Breast epithelium (tissue), 4 donors: Measurements from ENCODE around the gene SNX14. TPM values are rescaled to one million over a fixed set of nuclear protein-coding genes. Genes with fewer than 3 reads are reported as not detected.

Experiments
- DNase-seq, 2 donors: peaks; one replicate each; pipeline ENCODE4 v3.0.0-alpha.2; 2019; ENCODE audit warnings: low spot score in 2 of 2
- H3K27ac ChIP-seq, 2 donors: fragments of 200-600 bp; sonication (generic) in 1 of 2; one replicate each; pipeline ENCODE4 v1.5.1; 2016 to 2019; ENCODE audit warnings: mild to moderate bottlenecking in 1 of 2
- H3K27me3 ChIP-seq, 2 donors: fragments of 200-600 bp; sonication (generic) in 1 of 2; one replicate each; pipeline versions ENCODE4 v1.5.1 to v1.6.0; 2017 to 2019; ENCODE audit warnings: control low read depth in 1 of 2, mild to moderate bottlenecking in 1 of 2
- H3K36me3 ChIP-seq: fragments of 200-600 bp; one replicate; pipeline ENCODE4 v1.5.1; 2019
- H3K4me1 ChIP-seq, 2 donors: fragments of 200-600 bp; sonication (generic); one replicate each; pipeline ENCODE4 v1.5.1; 2016 to 2019; ENCODE audit warnings: control low read depth in 1 of 2
- H3K4me3 ChIP-seq, 3 donors: fragments of 200-600 bp; sonication (generic); 1 replicate in 2 of 3; 2 replicates in 1 of 3; pipeline ENCODE4 v1.5.1; 2016 to 2019; ENCODE audit warnings: mild to moderate bottlenecking in 3 of 3, moderate library complexity in 2 of 3
- H3K9me3 ChIP-seq, 2 donors: fragments of 200-600 bp; sonication (generic) in 1 of 2; one replicate each; pipeline ENCODE4 v1.5.1; 2016 to 2019; ENCODE audit warnings: control low read depth in 1 of 2
- POLR2A ChIP-seq: fragments of 450-650 bp; IDR thresholded peaks from one replicate; pipeline ENCODE4 v1.6.1; 2016; ENCODE audit warnings: antibody characterized with exemption, mild to moderate bottlenecking, moderate library complexity
- POLR2AphosphoS5 ChIP-seq, 3 donors: sonication (generic); formaldehyde crosslinking; IDR thresholded peaks; one replicate each; pipeline ENCODE4 v1.6.1; 2017; ENCODE audit warnings: antibody characterized with exemption in 3 of 3
- intact Hi-C: fragments of 100-400 bp; cut with DNase I; formaldehyde crosslinking; loops from one replicate; pipeline ENCODE4 v1.15.1; 2023; ENCODE audit warnings: low total_unique reads
- total RNA-seq, 3 donors: library from RNA; depleted of rRNA; stranded (reverse); fragments of >200 nt; gene quantifications; one replicate each; pipeline ENCODE4 v1.1.0, GENCODE V29; 2016
- TF ChIP-seq, protein P1 (sequence below), 3 donors: fragments of 450-650 bp; IDR thresholded peaks; one replicate each; pipeline ENCODE4 v1.5.1; 2016 to 2017; ENCODE audit warnings: antibody characterized with exemption in 3 of 3, mild to moderate bottlenecking in 3 of 3, moderate library complexity in 3 of 3

Gene SNX14
- total RNA-seq, 3 donors from 2014 or later = 72.2 to 126 (median 103) TPM

DNA sequence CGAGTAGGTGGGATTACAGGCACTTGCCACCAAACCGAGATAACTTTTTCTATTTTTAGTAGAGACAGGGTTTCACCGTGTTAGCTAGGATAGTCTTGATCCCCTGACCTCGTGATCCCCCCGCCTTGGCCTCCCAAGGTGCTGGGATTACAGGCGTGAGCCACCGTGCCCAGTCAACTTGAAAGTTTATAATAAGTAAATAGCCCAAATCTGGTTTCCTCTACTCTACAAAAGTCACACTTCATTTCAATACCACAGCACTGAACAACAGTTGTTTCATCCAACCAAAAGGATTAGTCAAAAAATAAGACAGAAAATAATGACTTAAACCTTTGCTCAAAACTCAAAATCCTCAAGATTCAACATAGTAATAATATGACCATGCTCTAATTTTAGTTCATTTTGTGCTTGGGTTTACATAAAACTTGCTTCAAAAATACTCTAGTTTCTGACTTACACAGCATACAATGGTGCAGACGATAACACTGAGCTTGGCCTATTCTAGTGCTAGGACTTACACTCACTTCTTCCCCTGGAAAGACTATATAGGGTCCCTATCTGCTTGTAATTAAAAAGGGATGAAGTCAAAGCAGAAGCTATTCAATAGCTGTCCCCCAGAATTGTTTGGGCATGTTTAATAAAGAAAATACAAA is 87.1 kb downstream of the SNX14 start:
- intact Hi-C loops = no loop called here
- Histone ChIP-seq H3K27me3 (no peaks in the 10 kb centered on the region), H3K4me1 (no peaks in the 10 kb centered on the region), H3K4me3 (no peak overlapping the region), H3K9me3 (no peaks in the 10 kb centered on the region), H3K27ac (no peak overlapping the region), H3K36me3 (peaks cover 3% of the 10 kb centered on the region)
- TF ChIP-seq POLR2AphosphoS5 (IDR thresholded peaks at IDR 0.05) = no peak
- TF ChIP-seq POLR2A = no peak
- TF ChIP-seq, protein P1, sequence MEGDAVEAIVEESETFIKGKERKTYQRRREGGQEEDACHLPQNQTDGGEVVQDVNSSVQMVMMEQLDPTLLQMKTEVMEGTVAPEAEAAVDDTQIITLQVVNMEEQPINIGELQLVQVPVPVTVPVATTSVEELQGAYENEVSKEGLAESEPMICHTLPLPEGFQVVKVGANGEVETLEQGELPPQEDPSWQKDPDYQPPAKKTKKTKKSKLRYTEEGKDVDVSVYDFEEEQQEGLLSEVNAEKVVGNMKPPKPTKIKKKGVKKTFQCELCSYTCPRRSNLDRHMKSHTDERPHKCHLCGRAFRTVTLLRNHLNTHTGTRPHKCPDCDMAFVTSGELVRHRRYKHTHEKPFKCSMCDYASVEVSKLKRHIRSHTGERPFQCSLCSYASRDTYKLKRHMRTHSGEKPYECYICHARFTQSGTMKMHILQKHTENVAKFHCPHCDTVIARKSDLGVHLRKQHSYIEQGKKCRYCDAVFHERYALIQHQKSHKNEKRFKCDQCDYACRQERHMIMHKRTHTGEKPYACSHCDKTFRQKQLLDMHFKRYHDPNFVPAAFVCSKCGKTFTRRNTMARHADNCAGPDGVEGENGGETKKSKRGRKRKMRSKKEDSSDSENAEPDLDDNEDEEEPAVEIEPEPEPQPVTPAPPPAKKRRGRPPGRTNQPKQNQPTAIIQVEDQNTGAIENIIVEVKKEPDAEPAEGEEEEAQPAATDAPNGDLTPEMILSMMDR (IDR thresholded peaks at IDR 0.05) = no peak
- DNase-seq = no peak

DNA sequence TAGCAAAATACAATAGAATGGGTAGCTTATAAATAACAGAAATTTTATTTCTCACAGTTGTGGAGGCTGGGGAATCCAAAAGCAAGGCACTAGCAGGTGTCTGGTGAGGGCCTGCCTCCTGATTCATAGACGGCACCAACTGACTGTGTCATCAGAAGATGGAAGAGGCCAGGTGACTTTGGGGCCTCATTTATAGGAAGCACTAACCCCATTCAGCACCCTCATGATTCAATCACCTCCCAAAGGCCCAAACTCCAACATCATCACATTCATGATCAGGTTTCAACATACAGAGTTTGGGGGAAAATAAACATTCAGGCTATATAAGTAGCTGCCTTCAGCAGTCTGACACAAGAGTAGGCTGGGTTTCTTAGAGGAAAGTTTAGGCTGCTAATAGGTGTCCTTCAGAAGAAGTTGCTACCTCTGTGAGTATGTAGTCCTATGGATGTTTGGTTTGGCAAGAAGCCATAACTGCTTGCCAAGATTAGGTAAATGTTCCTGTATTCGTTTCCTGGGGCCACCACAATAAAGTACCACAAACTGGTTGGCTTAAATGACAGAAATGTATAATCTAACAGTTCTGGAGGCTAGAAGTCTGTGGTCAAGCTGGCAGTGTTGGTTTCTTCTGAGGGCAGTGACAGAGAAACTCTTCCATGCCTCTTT is 94.9 kb downstream of the SNX14 start:
- DNase-seq = no peak
- TF ChIP-seq POLR2AphosphoS5 (IDR thresholded peaks at IDR 0.05) = no peak
- Histone ChIP-seq H3K9me3 (peaks cover 3 to 9% of the 10 kb centered on the region in 2 donors), H3K27ac (no peak overlapping the region), H3K27me3 (no peaks in the 10 kb centered on the region), H3K4me1 (no peaks in the 10 kb centered on the region), H3K4me3 (no peak overlapping the region), H3K36me3 (no peaks in the 10 kb centered on the region)
- intact Hi-C loops = no loop called here

GRCh38 chr6:85496856-85497255 is 96.8 kb downstream of the SNX14 start:
- no peaks in the 10 kb centered on the region for H3K27me3 ChIP-seq
- peaks cover 3 to 9% of the 10 kb centered on the region in 2 donors for H3K9me3 ChIP-seq
- H3K27ac ChIP-seq = no peak overlapping the region
- H3K36me3 ChIP-seq = no peaks in the 10 kb centered on the region
- H3K4me1 ChIP-seq = no peaks in the 10 kb centered on the region
- H3K4me3 ChIP-seq = no peak overlapping the region
- DNase-seq = no peak
- TF ChIP-seq, protein P1 (IDR thresholded peaks at IDR 0.05) = no peak
- TF ChIP-seq POLR2A (no peak), POLR2AphosphoS5 (IDR thresholded peaks at IDR 0.05) (no peak)
- intact Hi-C loops = no loop called here

GRCh38 chr6:85496009-85496579 is 97.6 kb downstream of the SNX14 start:
- no peak for DNase-seq
- Histone ChIP-seq H3K4me1 (no peaks in the 10 kb centered on the region), H3K9me3 (peaks cover 3 to 9% of the 10 kb centered on the region in 2 donors), H3K4me3 (no peak overlapping the region), H3K36me3 (no peaks in the 10 kb centered on the region), H3K27me3 (no peaks in the 10 kb centered on the region), H3K27ac (no peak overlapping the region)
- TF ChIP-seq, protein P1 (IDR thresholded peaks at IDR 0.05) = no peak
- no peak for TF ChIP-seq POLR2AphosphoS5 (IDR thresholded peaks at IDR 0.05)
- no peak for TF ChIP-seq POLR2A
- intact Hi-C loops = no loop called here

- Histone ChIP-seq H3K9me3 (peaks cover 3 to 9% of the 10 kb centered on the region in 2 donors), H3K4me1 (no peaks in the 10 kb centered on the region), H3K36me3 (no peaks in the 10 kb centered on the region), H3K27ac (no peak overlapping the region), H3K27me3 (no peaks in the 10 kb centered on the region), H3K4me3 (no peak overlapping the region)
- DNase-seq = no peak
- TF ChIP-seq, protein P1 (IDR thresholded peaks at IDR 0.05) = no peak
- TF ChIP-seq POLR2A = no peak
- TF ChIP-seq POLR2AphosphoS5 (IDR thresholded peaks at IDR 0.05) = no peak
- intact Hi-C loops = no loop called here
These were observed 98.8 kb downstream of the SNX14 start for GRCh38 chr6:85494547-85495536.
